Measurements from ENCODE around the gene SOX9. TPM values are rescaled to one million over a fixed set of nuclear protein-coding genes. Genes with fewer than 3 reads are reported as not detected.
A peak's percentile ranks its signal among the peaks of the same experiment; 100 is the strongest.

Gene SOX9
- polyA plus RNA-seq, 1 donor (not counting 4 experiments of a cell fraction or from before 2014, with no cell fraction given): 15.8 TPM

- peaks cover 20% of the 10 kb centered on the region for H3K79me2 ChIP-seq (ENCODE audit: control insufficient read depth, insufficient read depth, low read length)
- H3K4me3 ChIP-seq (ENCODE audit: control insufficient read depth in 2 of 3, extremely low read depth in 1 of 3, insufficient read depth in 2 of 3, low read depth in 1 of 3, low read length in 3 of 3): no peak overlapping the region
- no peaks in the 10 kb centered on the region for H3K9me3 ChIP-seq (ENCODE audit: control insufficient read depth, low read depth, low read length)
- no peak overlapping the region for H3K4me2 ChIP-seq (ENCODE audit: control insufficient read depth, extremely low read depth, insufficient read depth, low read depth, low read length)
- H3K4me1 ChIP-seq (ENCODE audit: control insufficient read depth, extremely low read depth, insufficient read depth, low read length): peaks cover 33% of the 10 kb centered on the region
- H3K9ac ChIP-seq (ENCODE audit: control insufficient read depth, extremely low read depth, insufficient read depth, low read length): no peak overlapping the region
- no peak overlapping the region for H3K27ac ChIP-seq (ENCODE audit: control insufficient read depth, insufficient read depth, low read length)
- peaks cover 26% of the 10 kb centered on the region for H4K20me1 ChIP-seq (ENCODE audit: control insufficient read depth, extremely low read depth, insufficient read depth, low read length)
- DNase-seq (ENCODE audit: low read depth, low spot score) (peak; percentile 61), FAIRE-seq (no peak)
- peaks cover 7 to 18% of the 10 kb centered on the region in 2 experiments for H3K36me3 ChIP-seq (ENCODE audit: control insufficient read depth in 2 of 2, extremely low read depth in 1 of 2, insufficient read depth in 2 of 2, low read length in 2 of 2)
- H3K27me3 ChIP-seq (ENCODE audit: control insufficient read depth, extremely low read depth, insufficient read depth, low read length): no peaks in the 10 kb centered on the region
- H3K9me1 ChIP-seq (ENCODE audit: control insufficient read depth, extremely low read depth, insufficient read depth, low read length): peaks cover 4% of the 10 kb centered on the region
- TF ChIP-seq EZH2 (IDR thresholded peaks at IDR 0.05; ENCODE audit: low read length) (no peak), CTCF (optimal IDR thresholded peaks at IDR 0.05 in 1 of 3, IDR thresholded peaks at IDR 0.05 in 1 of 3, conservative IDR thresholded peaks at IDR 0.05 in 1 of 3; ENCODE audit: extremely low read depth in 1 of 3, insufficient read depth in 2 of 3, low read length in 3 of 3) (no peak)
- H2AFZ ChIP-seq (ENCODE audit: control insufficient read depth, low read length): no peak overlapping the region
- dilution Hi-C loops (cut with MboI; ENCODE audit: extremely low pct_ligation_motif_present, low sequenced_read_pairs): no loop called here
Measured at GRCh38 chr17:72126575-72127486, 6.0 kb downstream of the SOX9 start.

GRCh38 chr17:72128039-72128438 lies 7.2 kb downstream of the SOX9 start:
- dilution Hi-C loops (cut with MboI; ENCODE audit: extremely low pct_ligation_motif_present, low sequenced_read_pairs): no loop called here

More at GRCh38 chr17:72128039-72128438, 7.2 kb downstream of the SOX9 start:
- FAIRE-seq (no peak), DNase-seq (ENCODE audit: low read depth, low spot score) (no peak)
- Histone ChIP-seq H3K4me1 (ENCODE audit: control insufficient read depth, extremely low read depth, insufficient read depth, low read length) (peaks cover 32% of the 10 kb centered on the region), H3K27me3 (ENCODE audit: control insufficient read depth, extremely low read depth, insufficient read depth, low read length) (no peaks in the 10 kb centered on the region), H4K20me1 (ENCODE audit: control insufficient read depth, extremely low read depth, insufficient read depth, low read length) (peaks cover 15% of the 10 kb centered on the region), H3K9me3 (ENCODE audit: control insufficient read depth, low read depth, low read length) (no peaks in the 10 kb centered on the region), H3K9ac (ENCODE audit: control insufficient read depth, extremely low read depth, insufficient read depth, low read length) (no peak overlapping the region), H2AFZ (ENCODE audit: control insufficient read depth, low read length) (no peak overlapping the region), H3K9me1 (ENCODE audit: control insufficient read depth, extremely low read depth, insufficient read depth, low read length) (peaks cover 4% of the 10 kb centered on the region), H3K36me3 (ENCODE audit: control insufficient read depth in 2 of 2, extremely low read depth in 1 of 2, insufficient read depth in 2 of 2, low read length in 2 of 2) (peaks cover 6 to 14% of the 10 kb centered on the region in 2 experiments), H3K4me2 (ENCODE audit: control insufficient read depth, extremely low read depth, insufficient read depth, low read depth, low read length) (no peak overlapping the region), H3K4me3 (ENCODE audit: control insufficient read depth in 2 of 3, extremely low read depth in 1 of 3, insufficient read depth in 2 of 3, low read depth in 1 of 3, low read length in 3 of 3) (no peak overlapping the region), H3K79me2 (ENCODE audit: control insufficient read depth, insufficient read depth, low read length) (peaks cover 10% of the 10 kb centered on the region), H3K27ac (ENCODE audit: control insufficient read depth, insufficient read depth, low read length) (no peak overlapping the region)
- TF ChIP-seq CTCF (optimal IDR thresholded peaks at IDR 0.05 in 1 of 3, IDR thresholded peaks at IDR 0.05 in 1 of 3, conservative IDR thresholded peaks at IDR 0.05 in 1 of 3; ENCODE audit: extremely low read depth in 1 of 3, insufficient read depth in 2 of 3, low read length in 3 of 3) (no peak), EZH2 (IDR thresholded peaks at IDR 0.05; ENCODE audit: low read length) (no peak)

Measured in keratinocyte (primary cell).